HG02759 (cell line): Measurements from ENCODE around the gene CLP1.

Source experiments
- ATAC-seq: cut with Tn5 transposase; IDR thresholded peaks from one replicate; pipeline ENCODE4 v1.9.1; 2021; ENCODE audit warnings: mild to moderate bottlenecking, moderate library complexity; ENCODE audit not compliant: unreplicated experiment

The CLP1 gene

GRCh38 chr11:57657194-57658022 is at the start of gene CLP1:
Gene CLP1, plus strand, starts transcription at chr11:57657762. Its CDS starts 1,715 bp downstream, at chr11:57659477.
- ATAC-seq: peak; percentile 99

GRCh38 chr11:57610170-57610569 is 47.4 kb upstream of the CLP1 start:
- no peak for ATAC-seq

- no peak for ATAC-seq
Observed at GRCh38 chr11:57614234-57614772, 43.3 kb upstream of the CLP1 start.

GRCh38 chr11:57615308-57615707 is 42.3 kb upstream of the CLP1 start:
- no peak for ATAC-seq

- ATAC-seq: no peak
Observed at GRCh38 chr11:57616595-57616994, 41.0 kb upstream of the CLP1 start.

- ATAC-seq: no peak
Observed at GRCh38 chr11:57618438-57618837, 39.1 kb upstream of the CLP1 start.

GRCh38 chr11:57619331-57619730 is 38.2 kb upstream of the CLP1 start:
- ATAC-seq: no peak

GRCh38 chr11:57620467-57620866 is 37.1 kb upstream of the CLP1 start:
- ATAC-seq: no peak

GRCh38 chr11:57622263-57622662 is 35.3 kb upstream of the CLP1 start:
- ATAC-seq: no peak

- no peak for ATAC-seq
Observed at GRCh38 chr11:57624864-57625263, 32.7 kb upstream of the CLP1 start.

GRCh38 chr11:57626895-57627294 is 30.7 kb upstream of the CLP1 start:
- ATAC-seq: no peak

GRCh38 chr11:57630171-57630570 is 27.4 kb upstream of the CLP1 start:
- no peak for ATAC-seq

- ATAC-seq: no peak
Observed at GRCh38 chr11:57632116-57632515, 25.4 kb upstream of the CLP1 start.

- no peak for ATAC-seq
Observed at GRCh38 chr11:57633394-57634070, 24.0 kb upstream of the CLP1 start.

- no peak for ATAC-seq
Observed at GRCh38 chr11:57634311-57634710, 23.3 kb upstream of the CLP1 start.

- no peak for ATAC-seq
Observed at GRCh38 chr11:57635246-57635645, 22.3 kb upstream of the CLP1 start.

- no peak for ATAC-seq
Observed at GRCh38 chr11:57637626-57638004, 19.9 kb upstream of the CLP1 start.

- ATAC-seq: peak; percentile 40
Observed at GRCh38 chr11:57638005-57638781, 19.4 kb upstream of the CLP1 start.

- no peak for ATAC-seq
Observed at GRCh38 chr11:57638811-57639320, 18.7 kb upstream of the CLP1 start.

- ATAC-seq: no peak
Observed at GRCh38 chr11:57639321-57640067, 18.1 kb upstream of the CLP1 start.
